Right ventricle myocardium superior (tissue), 1 donor: ENCODE results near the gene RNF11. TPM values are rescaled to one million over a fixed set of nuclear protein-coding genes. Genes with fewer than 3 reads are reported as not detected.

ENCODE experiments used
- ATAC-seq: fragments of 200-7000 bp; cut with Tn5 transposase; one replicate; pipeline ENCODE4 v1.9.1; 2020; ENCODE audit warnings: mild to moderate bottlenecking; ENCODE audit not compliant: poor library complexity
- DNase-seq: peaks from one replicate; pipeline ENCODE4 v3.0.0-alpha.2; 2020
- intact Hi-C: fragments of 100-400 bp; cut with DNase I; formaldehyde crosslinking; loops from one replicate; pipeline ENCODE4 v1.11.2; 2022
- total RNA-seq: library from RNA; stranded (reverse); fragmentation: NEBNext Ultra II Directional; extraction: Animal tissue kit (Norgen Biotek cat#: 25700); gene quantifications from one replicate; pipeline ENCODE4 v1.2.1, GENCODE V29; 2021
- donor health status: DM: no; HTN: yes; CAD: no; lungs with severe emphysema.

RNF11 gene
- total RNA-seq, 1 donor from 2014 or later: 106 TPM

DNA sequence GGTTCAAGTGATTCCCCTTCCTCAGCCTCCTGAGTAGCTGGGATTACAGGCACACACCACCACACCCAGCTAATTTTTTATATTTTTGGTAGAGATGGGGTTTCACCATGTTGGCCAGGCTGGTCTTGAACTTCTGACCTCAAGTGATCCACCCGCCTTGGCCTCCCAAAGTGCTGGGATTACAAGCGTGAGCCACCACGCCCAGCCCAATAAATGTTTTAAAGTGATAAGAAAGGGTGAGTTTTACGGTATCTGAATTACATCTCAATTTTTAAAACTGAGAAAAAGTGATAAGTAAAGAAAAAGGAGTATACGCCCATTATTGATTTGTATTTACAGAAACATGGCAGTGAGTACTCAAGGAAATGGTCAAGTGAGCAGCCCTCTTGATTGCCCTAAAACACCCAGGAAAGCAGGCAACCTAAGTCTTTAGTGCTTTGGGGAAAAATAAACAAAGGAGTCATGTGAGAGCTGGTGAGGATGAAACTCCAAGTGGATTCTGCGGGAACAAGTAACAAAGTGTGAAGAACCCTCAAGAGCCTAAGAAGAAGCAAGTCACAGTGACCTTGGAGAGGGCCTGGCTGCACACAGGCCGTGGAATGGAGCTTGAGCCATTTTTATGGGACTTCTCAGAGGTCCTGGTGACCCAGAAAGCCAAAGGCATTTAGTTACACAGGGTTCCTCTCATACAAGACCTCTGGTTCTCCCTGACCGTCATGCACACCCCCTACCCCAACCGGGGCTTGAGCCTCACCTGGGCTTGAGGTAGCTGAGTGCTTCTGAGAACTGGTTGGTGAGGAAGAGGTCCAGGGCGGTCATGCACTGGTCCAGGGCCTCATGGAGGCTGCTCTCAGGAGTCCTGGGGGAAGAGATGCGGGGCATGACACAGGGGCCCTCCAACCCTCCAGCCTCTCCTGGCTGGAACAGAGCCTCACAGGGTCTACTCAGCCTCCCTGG, 85.2 kb downstream of the RNF11 start:
- no peak for DNase-seq
- intact Hi-C loops: no loop called here
- ATAC-seq: no peak

DNA sequence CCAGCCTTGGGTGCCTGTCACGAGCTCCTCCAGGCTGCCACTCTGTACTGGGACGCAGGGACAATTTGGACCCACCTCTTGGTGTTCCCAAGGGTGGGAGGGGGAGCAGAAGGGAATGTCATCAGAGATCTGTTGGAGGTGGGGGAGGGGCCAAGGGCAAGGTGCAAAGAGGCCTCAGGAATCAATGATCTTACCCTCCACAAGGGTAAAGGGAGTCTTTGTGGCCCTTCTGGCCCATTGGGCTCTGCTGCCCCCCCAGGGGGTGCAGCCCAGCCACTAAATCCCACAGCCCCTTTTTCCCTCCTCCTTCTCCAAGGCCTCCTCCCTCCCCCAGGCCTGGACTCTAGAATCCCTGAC, 85.8 kb downstream of the RNF11 start:
- intact Hi-C loops: no loop called here
- ATAC-seq: no peak
- no peak for DNase-seq

DNA sequence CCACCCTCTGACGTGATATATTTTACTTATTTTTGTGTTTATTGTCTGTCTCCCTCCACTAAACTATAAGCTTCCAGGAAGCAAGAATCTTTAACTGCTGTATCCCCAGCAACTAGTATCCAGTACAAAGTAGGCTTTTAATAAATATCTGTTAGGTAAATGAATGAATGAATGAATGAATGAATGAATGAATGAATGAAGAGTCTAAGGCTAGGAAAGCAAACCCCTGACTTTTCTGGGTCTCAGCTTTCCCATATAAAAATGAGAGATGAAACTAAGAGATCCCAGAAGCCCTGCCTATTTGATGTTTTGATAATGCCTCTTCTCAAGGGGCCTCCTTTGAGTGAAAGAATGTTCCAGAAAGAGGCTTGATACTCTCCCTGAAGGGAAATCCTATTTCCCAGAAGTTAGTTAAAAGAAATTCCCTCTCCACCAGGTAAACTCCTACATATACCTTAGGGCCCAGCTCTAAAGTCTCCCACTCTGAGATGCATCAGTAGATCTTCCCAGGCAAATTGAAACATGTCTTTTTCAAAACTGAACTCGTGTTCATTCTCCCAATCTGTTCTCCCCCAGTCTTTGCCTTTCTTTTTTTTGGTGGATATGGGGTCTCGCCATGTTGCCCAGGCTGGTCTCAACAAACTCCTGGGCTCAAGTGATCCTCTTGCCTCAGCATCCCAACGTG, 86.5 kb downstream of the RNF11 start:
- DNase-seq (no peak), ATAC-seq (no peak)
- intact Hi-C loops: no loop called here

Other genes starting within 250 kb of the RNF11 start
- gene C1orf185, start 134.0 kb upstream of the RNF11 start, total RNA-seq: not detected
- gene TTC39A, start 94.3 kb downstream of the RNF11 start, total RNA-seq: 19.4 TPM